ENCODE data around the gene KLK11.

Gene KLK11

DNA sequence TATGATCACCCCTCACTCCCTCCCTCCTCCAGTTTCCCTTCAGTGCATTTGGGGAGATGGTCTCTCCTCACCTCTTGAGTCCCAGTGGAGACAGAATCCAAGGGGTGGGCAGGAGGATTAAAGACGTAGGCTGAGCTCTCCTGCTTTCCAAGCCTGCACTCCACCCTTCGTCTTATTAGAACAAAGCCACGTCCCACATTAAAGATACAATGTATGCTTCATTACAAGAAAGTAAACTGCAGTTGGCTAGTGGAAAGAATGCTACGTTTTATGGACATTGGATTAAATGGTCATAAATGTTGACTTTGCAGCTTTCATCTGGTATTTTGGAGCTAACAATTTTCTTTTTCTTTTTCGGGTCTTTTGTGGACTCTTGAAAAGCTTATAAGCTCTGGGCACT lies 1.5 kb upstream of the KLK11 start:
- no peak for DNase-seq (ENCODE audit: low read depth)

DNA sequence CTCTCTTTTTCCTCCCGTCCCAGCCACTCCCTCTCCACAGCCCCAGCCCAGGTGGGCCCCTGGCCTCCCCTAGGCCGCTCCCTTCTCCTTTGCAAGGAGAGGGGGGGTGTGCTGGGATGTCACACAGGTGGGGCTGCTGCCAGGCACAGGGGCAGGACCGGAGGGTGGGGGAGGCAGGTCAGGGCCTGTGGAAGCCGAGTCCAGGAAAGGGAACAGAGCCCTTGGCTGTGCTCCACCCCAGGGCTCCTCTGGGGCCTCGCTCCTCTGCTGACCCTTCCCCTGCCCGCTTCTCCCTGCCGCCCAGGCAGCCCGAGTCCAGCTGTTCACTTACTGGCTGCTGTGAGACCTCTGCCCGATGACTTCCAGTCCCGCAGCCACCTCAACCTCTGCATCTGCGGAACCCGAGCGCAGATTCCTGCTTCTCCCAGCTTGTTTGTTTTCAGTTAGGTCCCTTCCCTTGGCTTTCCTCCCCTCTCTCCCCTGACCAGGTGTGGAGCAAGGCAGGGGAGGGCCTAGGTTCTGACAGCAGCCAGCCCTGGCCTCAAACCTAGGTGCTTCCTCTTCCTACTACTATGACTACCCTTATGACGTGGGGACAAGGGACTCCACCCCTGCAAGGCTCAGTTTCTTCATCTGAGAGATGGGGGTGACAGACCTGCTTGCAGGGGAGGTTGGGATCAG lies 850 bp upstream of the KLK11 start:
- DNase-seq (ENCODE audit: low read depth): no peak

DNA sequence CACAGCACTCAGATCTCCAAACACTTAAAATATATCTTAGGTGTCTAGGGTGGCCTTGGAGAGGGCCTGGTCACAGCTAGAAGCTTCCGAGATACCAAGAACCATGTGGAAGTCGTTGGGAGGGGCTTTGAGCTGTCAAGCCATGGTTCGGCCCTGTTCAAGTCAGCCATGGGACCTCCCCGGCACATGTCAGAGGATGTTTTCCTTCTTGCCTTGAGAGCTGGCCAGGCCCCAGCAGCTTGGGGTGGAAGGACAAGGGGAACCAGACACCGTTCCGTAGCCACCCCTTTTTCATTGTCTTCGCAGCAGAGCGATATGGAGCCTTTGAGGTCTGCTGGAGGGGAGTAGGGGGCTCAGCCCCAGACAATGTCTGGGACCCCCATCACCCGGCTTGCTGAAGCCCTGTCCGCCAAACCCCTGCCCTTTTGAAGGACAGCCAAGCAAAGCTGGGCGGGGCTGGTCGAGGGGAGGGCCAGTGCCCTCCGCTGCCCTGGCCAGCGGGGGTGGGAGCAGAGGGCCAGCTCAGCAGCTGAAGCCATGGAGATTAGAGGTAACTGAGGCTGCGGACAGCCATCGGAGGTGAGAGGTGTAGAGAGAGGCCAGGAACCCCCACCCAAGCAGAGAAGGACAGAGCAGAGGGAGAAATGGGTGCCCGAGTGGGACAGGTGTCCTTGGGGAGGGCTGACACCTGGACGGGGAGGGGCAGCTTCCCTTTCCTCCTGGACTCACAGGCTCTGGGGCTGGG lies 435 bp downstream of the KLK11 start:
- no peak for DNase-seq (ENCODE audit: low read depth)

DNA sequence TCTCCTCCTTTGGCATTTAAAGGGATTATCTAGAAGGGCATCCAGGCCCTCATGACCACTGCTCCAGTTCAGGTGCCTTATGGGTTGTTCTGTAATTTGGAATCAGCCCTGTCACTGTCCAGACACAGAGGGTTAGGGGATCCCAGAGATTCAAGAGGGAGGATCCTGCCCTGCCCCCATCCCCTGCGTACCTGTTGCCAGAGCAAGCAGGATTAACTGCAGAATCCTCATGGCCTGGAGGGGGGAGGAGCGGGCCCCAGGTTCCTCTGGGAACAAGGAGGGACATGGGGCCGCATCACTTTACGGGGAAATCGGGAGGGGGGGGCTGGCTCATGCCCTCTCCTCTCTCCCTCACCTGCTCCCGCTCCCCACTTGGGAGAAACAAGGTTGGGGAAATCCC lies 1.0 kb downstream of the KLK11 start:
- DNase-seq (ENCODE audit: low read depth): no peak

DNA sequence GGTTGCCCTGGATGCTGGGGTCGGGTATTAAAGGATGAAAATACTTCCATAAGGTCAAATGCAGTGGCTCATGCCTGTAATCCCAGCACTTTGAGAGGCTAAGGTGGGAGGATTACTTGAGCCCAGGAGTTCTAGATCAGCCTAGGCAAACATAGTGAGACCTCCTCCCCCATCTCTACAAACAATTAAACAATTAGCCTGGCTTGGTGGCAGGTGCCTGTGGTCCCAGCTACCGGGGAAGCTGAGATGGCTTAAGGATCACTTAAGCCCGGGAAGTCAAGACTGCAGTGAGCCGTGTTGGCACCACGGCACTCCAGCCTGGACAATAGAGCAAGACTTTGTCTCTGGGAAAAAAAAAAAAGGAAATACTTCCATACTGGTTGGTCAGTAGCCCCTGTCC lies 1.5 kb downstream of the KLK11 start:
- no peak for DNase-seq (ENCODE audit: low read depth)

DNA sequence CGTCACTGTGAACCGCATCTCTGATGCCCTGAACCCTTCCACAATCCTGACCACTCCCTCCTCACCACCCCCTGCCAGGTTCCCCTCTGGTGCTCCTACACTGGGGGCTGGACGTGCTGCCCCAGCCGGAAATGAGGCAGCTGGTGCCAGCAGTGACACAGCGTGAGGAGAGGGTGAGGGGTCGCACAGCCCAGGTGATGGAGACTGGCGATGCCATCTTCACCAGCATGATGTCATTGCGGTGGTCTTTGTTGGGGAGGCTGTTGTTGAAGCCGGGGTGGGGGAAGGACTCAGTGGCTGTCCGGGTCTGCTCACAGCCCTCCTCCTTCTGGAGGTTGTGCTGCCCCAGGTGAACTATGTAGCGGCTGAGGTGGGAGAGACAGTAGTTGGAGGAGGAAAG lies 2.5 kb downstream of the KLK11 start:
- no peak for DNase-seq (ENCODE audit: low read depth)

DNA sequence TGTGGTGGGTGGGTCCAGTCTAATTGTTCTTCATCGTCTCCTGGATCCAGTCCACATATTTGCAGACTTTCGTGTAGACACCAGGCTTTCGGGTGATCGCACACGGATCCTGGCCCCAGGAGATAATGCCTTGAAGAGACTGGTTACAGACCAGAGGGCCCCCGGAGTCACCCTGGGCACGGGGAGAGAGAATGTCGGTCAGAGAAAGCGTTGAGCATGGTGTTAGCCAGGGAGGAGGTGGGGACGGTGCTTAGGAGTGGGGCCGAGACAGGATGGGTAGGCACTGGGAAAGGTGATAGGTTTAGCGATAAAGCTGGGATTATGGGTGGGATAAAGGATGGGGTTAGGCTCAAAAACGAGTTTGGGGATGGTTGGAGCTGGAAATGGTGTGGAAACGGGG lies 3.9 kb downstream of the KLK11 start:
- DNase-seq (ENCODE audit: low read depth): no peak

DNA sequence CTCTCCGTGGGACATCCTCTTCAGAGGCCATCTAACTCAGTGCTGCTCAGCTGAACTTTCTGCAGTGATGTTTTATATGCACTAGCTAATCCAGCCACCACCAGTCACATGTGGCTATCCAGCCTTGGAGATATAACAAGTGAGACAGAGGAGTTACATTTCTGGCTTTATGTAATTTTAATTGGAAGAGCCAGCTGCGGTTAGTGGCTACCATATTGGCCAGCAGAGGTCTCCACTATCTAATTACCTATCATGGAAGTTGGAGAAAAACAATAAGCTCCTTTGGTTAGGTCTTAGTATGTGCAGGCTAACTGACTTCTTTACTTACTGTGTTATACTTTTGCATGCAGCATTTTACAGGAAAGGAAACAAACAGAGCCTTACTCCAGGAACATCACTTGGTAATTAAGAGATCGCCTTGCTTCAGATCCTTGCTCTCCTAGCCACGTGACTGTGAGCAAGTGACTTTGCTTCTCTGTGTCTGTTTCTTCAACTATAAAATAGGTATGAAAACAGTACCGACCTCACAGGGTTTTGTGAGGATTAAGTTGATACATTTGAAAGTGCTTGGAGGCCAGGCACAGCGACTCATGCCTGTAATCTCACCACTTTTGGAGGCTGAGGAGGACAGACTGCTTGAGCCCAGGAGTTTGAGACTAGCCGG lies 5.3 kb downstream of the KLK11 start:
- no peak for DNase-seq (ENCODE audit: low read depth)

DNA sequence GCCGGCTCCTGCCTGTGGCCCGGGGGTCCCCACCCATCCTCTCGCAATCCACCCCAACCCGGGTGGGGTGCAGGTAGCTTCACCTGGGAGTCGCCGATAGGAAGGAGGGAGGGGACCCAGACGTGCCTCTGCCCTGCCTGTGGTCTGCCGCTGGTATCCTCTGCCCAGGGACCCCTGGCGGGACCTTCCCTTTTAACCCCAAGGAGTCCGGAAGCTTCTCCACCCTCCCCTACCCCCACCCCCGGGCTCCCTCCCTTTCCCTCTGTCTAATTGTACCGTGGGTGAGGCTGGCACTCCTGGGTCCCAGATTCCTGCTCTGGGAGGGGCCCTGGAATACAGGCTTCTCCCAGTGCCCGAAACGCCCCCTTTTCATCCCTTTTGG lies 6.9 kb downstream of the KLK11 start, which contains the start of gene KLK10:
Gene KLK10 (minus strand): TSS at position 166 of the 382 bp plus-strand sequence. CDS start 579 bp downstream, outside the sequence.
- DNase-seq (ENCODE audit: low read depth): no peak

DNA sequence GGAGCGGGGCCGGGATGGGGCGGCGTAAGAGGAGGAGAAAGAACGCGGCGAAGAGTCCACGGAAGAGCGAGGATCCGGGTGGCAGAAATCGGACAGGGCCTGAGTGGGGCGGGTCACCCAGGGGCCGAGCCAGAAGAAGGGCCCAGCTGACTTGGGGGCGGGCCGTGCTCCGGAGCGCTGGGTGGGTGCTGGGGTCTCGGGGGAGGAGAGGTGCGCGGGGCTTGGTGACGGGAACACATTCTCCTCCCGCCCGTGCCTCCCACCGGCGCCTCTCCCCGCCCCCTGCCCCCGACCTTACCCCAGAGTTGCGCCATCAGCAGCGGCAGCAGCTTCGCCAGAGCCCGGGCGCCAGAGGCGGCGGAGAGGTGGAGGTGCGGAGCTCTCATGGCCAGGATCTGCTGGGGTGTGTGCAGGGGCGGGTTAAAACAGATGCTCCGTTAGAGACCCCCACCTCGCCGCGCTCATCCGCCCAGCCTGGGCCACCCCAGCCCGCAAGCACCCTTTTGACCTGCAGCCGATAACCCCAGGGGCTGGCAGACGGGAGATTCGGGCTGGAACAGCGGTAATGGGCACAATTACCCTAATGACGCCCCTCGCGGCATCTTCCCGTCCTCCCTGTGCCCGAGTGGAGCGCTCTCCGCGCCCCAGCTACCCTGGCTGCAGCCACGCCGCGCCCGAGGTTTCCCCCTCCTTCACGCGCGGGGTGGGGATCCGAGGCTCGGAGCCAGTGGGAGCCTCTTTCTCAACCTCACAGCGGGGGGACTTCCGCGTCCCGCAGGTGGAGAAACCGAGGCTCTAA lies 7.5 kb downstream of the KLK11 start:
- DNase-seq (ENCODE audit: low read depth): no peak

DNA sequence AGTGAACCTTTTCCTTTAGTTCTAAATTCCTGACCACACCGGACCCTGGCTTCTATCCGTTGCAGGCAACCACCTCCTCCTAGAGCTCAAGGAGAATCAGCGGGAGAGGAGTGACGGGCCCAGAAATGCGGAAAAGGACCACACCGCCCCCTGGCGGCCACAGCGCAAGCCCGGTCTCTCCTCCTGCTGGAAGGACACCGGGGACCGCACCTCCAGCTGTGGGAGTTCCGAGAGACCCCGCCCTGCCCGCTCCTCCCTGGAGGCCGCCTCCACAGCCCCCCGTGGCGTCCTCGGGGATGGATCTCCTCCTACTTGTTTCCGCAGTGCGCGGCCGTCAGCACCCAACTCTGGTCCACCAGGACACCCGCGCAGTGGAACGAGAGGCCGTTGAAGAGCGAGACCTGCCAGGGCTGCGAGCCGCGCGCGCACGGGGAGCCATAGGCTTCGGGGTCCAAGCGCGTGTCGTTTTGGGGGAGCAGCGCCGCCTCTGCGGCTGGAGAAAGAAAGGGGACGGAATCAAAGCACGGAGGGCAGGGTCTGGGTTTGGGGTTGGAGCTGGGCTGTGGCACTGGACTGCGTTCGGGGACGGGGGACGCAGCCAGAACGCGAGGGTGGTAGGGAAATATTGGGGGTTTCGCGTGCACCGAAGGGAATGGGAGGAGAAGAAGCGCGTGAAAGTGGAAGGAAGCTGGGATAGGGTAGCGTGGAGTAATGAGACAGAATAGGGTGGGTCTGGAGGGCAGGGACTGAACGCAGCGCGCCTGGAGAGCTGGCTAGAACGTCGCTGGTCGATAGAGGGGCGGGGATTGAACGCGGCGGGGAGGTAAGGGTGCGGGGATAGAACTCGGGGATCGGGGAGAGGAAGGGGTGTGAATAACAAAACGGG lies 9.4 kb downstream of the KLK11 start:
- peak; percentile 14 for DNase-seq (ENCODE audit: low read depth)

DNA sequence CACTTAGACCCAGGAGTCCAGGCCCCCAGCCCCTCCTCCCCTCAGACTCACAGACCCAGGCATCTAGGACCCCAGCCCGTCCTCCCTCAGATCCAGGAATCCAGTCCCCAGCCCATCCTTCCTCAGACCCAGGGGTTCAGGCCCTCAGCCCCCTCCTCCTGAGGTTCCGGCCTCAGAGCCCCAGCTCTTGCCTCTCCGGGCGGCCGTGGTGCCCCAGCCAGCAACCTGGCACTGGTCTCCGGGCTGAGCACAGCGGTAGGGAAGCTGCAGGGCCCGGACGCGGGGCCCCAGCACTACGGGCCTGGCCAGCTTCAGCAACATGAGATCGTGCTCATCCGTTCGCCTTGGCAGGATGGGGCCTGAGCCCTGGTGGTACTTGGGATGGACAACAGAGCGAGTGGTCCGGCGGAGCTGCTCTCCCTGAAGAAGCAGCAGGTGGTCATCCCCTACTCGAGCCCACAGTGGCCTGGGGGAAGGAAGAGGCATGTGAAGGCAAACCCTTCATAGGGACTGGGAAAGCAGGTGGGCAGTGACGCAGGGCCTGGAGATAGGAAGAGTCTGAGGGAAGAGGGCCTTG lies 10.6 kb downstream of the KLK11 start:
- DNase-seq (ENCODE audit: low read depth): no peak

DNA sequence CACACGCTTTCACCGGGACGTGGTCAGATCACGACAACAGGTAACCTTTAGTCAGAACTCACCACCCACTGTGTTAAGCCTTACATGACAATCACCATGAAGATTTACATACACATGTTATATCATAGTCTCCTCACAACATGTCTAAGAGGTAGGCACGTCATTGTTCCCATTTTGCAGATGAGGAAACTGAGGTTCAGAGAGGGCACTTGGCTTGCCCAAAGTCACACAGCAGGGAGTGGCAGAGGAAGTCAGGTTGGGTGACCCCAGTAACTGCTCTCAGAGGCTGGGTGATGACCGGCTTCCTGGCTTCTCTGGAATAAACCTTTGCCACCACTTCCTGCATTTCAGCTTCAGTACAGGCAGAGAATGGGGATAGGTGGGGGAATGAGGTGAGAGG lies 12.2 kb downstream of the KLK11 start:
- no peak for DNase-seq (ENCODE audit: low read depth)

DNA sequence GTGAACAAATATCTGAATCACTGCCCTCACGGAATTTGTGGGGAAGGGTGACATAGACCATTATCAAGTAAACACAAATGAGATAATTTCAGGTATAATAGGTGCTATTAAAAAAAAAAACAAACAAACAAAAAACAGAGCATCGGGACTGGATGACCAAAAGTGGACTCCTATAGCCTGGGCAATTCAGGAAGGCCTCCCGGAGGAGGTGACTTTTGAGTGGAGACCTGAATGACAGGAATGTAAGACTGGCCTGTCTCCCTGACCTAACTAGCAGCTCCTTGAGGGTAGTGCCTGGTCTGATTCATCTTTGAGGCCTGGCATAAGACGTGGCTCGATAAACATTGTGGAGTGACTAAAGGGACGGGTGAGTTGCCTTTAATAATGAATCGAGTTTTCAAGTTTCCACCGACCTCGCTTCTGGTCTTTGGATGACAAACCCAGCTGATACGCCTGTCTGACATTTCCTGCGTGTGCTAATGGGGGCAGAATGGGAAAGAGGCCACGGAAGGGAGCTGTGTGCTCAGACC lies 13.7 kb downstream of the KLK11 start:
- no peak for DNase-seq (ENCODE audit: low read depth)

DNA sequence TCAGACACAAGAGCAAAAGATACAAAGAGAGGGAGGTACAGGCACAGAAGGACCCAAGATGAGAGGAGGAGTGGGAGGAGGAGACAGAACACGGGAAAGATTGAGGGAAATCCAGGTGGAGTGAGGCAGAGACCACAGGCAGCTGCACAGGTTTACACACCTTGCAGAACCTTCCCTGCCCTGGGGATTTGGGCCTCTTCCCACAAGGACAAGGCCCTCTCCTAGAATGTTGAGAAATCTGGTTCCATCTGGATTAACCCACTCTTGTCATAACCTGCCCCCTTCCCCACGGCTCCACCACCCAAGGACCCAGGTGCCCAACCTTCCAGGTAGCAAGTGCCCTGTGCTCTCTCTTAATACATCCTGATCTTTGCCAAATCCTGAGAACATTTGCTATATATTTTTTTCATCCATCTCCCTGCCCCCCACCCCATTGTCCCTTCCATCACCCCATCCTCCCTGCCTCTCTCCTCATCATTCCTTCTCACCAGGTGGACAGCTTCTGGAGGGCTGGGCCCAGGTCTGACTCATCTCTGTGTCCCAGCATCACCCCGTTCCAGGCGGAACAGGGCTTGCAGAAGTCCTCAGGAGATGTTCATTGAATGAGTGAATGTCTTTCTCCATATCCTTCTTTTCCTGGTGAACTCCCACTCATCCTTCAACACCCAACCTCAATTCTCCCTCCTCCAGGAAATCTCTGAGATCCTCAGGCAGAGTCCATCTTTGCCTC lies 16.2 kb downstream of the KLK11 start:
- DNase-seq (ENCODE audit: low read depth): no peak

DNA sequence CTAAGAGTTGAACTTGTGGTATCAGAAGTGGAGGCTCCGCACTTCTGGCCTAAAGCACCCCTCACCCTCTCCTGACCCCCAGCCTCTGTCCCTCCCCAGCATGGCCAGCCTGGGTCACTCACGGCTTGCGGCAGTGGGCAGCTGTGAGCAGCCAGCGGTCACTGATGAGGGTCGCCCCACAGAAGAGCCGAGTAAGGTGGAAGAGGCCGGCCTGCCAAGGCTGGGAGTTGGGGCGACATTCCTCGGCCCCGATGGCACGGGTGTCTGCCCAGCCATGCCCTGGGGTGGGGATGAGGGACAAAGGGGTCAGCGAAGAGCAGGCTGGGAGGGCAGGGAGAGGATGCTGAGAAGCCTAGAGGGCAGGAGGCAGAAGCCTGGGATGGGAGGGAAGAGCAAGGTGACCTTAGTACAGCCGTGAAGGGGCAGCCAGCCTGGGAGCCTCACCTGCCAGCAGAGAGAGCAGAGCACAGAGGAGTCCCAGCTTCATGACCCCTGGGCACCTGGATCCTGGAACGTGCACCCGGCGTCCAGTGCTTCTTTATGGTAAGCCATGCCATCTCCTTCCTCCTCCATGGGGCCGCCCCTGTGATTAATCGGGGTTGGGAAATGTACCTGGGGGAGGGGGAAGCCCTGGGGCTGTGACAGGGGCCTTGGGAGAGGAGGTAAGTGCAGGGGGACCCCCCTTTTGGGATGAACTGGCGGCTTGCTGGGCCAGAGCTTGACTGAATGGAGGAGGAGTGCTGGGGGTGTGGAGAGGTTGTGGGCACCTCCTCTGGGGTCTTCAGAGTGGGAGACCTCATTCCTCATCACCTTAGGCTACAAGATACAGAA lies 17.1 kb downstream of the KLK11 start:
- DNase-seq (ENCODE audit: low read depth): no peak

DNA sequence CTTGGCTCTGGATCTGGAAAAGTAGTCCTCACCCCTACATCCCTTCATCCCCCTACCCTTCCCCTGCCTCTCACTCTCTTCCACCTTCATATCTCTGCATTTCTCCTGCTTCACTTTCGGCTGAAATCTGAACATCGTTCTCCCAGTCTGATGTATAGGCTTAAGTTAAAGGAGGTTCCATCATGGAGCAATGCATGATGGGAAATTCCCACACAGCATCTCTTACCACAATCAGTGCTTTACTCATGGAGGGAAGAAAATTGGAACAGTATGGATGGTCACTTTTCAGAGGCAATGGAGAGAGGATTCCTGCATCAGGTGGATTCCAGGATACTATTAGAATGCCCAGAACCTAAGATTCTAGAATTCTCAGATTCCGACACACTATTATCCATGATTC lies 18.9 kb downstream of the KLK11 start:
- no peak for DNase-seq (ENCODE audit: low read depth)

DNA sequence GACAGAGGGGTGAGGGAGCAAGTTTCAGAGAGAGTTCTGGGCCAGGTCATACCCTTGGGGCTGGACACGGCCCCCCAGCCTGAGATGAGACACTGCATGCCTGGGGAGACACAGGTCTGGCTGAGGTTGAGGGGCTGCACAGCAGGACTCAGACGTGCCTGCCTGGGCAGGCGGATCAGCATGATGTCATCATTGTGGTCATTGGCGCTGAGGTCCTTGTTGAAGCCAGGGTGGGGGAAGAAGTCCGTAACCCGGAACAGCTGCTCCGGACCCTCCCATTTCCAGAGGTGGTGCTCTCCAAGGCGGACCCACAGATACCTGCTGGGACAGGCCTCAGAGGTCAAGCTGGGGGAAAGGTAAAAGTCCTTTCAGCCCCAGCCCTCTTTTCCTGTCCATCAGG lies 20.0 kb downstream of the KLK11 start:
- DNase-seq (ENCODE audit: low read depth): no peak

DNA sequence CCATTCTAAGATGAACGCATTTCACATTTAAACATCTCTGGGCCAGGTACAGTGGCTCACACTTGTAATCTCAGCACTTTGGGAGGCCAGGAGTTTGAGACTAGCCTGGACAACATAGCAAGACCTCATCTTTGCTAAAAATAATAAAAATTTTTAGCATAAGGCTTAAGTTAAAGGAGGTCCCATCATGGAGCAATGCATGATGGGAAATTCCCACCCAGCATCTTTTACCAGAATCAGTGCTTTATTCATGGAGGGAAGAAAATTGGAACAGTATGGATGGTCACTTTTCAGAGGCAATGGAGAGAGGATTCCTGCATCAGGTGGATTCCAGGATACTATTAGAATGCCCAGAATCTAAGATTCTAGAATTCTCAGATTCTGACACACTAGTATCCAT lies 21.2 kb downstream of the KLK11 start:
- DNase-seq (ENCODE audit: low read depth): no peak
